ENCODE measurements around the gene SPDYE2.
"Not testable (repeated sequence)": the region's sequence is repeated elsewhere in the genome, so short reads cannot be mapped to it uniquely, and the experiment has no call there.

SPDYE2 gene

DNA sequence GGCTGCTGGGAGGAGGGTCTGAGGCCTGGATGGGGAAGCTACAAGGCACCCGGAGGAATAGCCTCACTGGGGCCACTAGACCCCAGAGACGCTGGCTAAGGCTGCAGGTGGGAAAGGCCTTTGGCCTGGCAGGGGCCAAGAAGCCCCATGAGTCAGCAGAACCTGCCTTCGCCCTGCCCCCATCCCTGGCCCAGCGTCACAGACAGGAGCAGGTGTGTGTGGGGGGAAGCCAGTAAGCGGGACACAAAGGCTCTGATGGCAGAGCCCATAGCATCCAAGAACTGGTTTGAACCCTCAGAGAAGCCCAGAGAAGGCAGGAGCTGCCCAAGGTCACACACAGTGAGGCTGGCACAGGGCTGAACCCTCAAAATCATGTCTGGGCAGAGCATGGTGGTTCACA is 55.8 kb downstream of the SPDYE2 start:
- DNase-seq, result not testable (repeated sequence)

DNA sequence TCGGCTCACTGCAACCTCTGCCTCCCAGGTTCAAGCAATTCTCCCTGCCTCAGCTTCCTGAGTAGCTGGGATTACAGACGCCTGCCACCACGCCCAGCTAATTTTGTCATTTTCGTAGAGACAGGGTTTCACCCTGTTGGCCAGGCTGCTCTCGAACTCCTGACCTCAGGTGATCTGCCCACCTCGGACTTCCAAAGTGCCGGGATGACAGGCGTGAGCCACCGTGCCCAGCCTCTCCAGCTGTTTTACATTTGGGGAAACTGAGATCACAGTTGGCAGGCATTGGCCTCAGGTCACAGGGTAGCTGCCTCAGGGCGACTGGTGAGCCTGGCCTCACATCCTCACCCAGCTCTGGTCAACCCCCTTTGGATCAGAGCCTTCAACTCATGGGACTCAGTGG is 58.7 kb downstream of the SPDYE2 start:
- not testable (repeated sequence) for DNase-seq

DNA sequence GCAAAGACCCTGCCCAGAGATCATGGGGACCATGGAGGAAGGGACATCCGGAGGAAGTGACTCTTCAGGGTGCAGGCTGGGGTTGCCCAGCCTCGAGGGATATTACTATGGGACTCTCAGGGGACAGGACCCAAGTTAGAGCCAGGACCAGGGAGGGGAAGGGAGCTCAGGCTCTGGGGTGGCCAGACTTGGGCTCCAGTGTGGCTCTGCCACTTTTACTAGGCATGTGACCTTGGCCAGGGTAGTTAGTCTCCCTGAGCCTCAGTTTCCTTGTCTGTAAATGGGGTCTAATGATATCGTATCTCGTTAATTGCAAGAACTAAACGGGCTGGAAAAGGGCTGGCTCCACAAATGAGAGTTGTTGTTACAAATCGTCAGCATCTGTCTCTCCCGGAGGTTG is 59.4 kb downstream of the SPDYE2 start:
- not testable (repeated sequence) for DNase-seq

DNA sequence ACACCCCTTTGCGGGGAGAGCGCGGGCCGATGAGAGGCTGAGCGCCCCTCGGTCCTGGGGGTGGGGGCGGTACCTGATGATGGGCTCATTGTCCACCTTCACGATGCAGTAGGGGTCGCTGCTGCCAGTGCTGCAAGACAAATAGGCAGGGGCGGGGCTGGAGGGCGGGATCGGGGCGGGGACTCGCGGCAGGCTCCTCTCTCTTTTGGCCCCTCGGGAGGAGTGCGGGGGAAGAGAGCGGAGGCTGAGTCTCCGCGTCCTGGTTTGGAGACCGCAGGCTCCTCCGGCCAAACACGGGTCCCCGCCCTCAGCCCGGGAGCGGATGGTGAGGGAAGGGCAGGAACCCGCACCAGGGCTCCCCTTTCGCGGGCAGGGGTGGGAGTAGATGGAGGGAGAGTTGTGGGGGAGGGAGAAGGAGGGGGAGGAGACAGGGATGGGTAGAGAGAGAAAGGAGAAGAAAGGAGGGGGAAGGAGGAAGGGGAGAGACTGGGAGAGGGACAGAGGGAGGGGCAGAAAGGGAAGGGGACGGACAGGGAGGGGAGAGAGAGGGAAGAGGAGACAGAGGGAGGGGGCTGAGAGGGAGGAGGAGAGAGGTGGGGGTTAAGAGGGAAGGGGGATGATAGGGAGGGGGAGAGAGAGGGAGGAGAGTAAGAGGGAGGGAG is 60.1 kb downstream of the SPDYE2 start:
- DNase-seq, result not testable (repeated sequence)

DNA sequence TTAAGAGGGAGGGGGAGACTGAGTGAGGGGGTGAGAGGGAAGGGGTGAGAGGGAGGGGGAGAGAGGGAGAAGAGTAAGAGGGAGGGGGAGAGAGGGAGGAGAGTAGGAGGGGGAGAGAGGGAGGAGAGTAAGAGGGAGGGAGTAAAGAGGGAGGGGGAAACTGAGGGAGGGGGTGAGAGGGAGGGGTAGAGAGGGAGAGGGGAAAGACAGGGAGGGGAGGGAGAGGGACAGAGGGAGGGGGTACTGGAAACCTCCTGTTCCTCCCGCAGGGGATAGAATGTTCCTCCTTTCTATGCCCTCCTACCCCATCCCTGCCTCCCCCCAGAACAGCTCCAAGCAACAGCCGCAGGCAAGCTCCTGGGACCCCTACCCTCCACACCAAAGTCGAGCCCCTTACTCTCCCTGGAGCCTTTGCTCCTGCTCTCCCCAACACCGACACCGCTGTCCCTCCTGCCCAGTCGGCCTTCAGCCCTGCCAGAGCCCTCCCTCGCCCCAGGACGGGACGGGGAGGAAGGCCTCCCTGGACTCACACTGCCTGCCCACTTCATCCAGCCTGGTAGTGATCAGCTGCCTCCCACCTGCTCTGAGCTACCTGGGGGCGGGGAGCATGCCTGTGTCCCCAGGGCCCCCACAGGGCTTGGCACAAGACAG is 60.8 kb downstream of the SPDYE2 start:
- peak; percentile 11 for DNase-seq
